ENCODE results near the gene CDH4.
A peak's percentile ranks its signal among the peaks of the same experiment; 100 is the strongest.
"Not testable (repeated sequence)": the region's sequence is repeated elsewhere in the genome, so short reads cannot be mapped to it uniquely, and the experiment has no call there.

The CDH4 gene

DNA sequence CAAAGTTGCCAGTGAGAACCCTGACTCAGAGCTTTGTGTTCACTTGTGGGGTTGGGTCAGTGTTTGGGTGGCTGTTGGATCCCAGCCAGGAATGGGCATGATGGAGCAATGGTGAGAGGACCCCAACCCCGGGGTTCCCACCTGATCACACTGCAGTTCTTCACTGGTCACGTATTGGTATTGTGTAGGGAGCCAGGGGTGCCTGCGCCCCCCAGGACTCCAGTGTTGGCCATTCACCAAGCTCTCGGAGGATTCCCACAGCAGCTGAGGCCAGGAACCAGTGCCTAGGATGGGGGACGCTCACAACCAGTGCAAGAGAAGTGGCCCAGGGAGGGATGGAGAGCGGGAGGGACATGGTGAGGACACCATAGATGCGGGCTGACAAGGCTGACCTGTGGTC lies 207.2 kb downstream of the CDH4 start:
- DNase-seq (ENCODE audit: low read depth), result no peak

DNA sequence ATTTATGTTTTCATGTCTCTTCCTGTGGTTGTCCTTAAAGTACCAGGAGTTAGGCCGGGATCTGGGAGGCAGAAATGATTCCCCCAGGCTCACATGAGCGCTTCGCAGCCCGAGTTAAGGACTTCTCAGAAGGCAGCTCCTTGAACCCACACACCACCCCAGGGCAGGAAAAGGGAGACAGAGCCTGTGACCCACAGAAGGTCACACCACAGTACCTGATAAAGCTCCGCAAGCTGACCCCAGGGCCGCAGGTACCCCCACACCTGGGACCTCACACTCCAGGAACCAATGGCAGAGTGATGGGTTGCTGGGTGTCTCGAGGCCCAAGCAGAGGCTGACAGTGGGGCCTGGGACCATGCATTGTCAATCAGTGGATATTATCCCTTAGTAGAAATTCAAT lies 207.6 kb downstream of the CDH4 start:
- no peak for DNase-seq (ENCODE audit: low read depth)

GRCh38 chr20:61460261-61461052 lies 208.4 kb downstream of the CDH4 start:
- no peak for DNase-seq (ENCODE audit: low read depth)

DNA sequence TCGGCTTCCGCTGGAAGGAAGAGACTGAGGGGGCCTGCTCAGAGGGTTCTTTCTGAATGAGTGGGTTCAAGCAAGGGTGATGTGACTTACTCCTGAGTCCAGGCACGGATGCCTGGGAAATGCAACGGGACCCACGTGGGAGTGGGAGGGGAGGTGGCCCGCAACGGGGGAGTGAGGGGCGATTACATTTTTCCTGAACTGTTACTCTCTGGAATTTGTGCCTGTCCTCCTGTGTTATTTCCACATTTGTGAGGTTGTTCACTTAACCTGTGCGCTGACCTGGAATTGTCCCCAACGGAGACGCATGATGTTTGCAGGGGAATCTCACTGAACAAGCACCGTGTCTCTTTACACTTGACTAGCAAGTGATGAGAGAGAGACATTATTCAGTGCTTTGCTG lies 209.4 kb downstream of the CDH4 start:
- DNase-seq (ENCODE audit: low read depth), result no peak

DNA sequence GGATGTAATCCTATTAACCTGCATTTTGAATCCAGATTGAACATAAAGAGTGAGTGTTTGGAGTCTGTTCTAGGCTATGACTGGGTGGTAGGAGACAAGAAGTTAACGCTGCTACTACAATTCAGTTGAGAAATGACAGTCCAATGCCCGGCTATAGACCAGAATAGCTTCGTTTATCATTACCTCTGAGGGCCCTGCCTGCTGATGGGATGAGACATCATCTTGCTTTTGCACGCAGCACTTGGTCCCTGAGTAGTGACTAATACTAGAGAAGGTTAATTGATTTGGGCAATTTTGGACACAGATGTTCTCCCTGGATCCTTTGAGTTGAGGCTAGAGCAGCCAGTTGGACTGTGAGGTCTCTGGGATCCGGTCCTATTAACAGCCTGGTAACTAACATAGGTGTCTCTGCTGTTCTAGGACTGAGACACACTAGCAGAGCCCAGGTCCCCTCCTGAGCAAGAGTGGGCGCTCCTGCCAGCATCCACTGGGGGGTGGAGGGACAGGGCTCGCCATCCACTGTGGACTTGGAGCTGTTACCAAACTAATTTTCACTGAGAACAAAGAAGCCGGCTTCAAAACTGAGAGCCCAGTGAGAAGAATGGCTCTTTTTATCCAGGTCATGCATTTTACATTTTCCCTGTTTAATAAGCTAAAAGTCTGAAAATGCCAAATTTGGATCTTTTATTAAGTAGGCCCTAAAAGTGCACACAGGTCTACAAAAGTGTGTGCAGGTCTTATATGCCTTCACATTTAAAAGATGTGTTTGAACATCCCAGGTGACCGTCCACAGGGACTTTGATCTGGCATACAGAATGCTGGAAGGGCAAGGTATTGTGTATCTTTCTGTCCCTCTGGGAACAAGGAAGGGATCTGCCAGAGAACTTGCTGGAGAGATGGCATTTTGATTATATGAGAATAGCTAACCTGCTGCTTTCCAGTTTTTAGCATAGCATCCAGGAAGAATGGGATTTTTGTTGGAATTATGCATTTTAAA lies 212.5 kb downstream of the CDH4 start:
- DNase-seq (ENCODE audit: low read depth), result no peak

DNA sequence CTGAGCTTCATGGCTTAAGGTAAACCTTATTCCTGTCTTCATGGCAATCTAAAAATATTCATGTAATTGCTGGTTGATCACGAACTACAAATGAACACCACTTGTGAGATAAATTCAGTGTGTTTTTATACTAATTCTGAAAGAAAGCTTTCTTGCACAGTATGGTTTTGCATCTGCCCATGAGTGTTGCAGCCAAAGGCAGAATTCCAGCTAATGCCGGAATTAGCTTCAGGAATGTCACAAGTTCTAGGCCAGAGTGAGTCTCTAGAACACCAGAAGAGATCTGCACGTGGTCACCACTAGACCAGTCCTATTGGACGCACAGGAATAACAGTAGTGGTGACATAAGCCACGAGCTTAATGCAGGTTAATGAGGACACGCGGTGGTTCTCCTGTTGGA lies 223.7 kb downstream of the CDH4 start:
- no peak for DNase-seq (ENCODE audit: low read depth)

GRCh38 chr20:61476956-61477355 lies 224.9 kb downstream of the CDH4 start:
- DNase-seq (ENCODE audit: low read depth), result no peak

- no peak for DNase-seq (ENCODE audit: low read depth)
Measured at GRCh38 chr20:61477451-61477861, 225.4 kb downstream of the CDH4 start.

- no peak for DNase-seq (ENCODE audit: low read depth)
Measured at GRCh38 chr20:61478094-61478493, 226.0 kb downstream of the CDH4 start.

- no peak for DNase-seq (ENCODE audit: low read depth)
Measured at GRCh38 chr20:61478611-61479305, 226.7 kb downstream of the CDH4 start.

GRCh38 chr20:61479433-61479832 lies 227.4 kb downstream of the CDH4 start:
- DNase-seq (ENCODE audit: low read depth), result not testable (repeated sequence)

DNA sequence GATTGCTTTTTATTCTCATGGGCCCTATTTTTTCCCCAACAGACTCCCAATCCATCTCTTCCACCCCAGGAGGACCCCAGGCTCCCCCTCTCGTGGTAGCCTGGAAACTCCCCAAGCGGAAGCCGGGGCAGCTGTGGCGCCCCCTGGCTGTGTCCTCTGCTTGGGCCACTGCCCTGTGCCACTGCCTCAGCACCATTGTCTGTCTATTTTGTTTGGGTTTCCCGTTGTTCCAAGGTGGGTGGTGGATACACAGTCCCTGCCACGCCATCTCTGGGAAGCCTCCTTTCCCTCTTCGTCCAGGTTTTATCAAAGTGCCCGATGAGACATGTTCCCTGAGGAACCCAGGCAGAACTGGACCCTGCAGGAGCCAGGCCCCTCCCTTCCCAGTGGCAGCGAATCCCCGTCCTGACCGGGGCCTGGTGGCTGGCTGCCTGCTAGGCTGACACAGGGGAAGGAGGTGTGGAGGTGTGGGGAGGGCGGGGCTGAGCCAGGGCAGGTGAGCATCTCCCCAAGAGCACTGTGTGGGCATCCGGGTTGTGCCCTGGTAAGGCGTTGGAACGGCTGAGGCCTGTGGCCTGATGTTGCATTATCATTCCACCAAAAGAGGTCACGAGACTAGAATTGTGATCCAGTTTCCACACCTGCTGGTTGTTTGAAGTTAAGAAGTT lies 228.2 kb downstream of the CDH4 start:
- DNase-seq (ENCODE audit: low read depth), result no peak

DNA sequence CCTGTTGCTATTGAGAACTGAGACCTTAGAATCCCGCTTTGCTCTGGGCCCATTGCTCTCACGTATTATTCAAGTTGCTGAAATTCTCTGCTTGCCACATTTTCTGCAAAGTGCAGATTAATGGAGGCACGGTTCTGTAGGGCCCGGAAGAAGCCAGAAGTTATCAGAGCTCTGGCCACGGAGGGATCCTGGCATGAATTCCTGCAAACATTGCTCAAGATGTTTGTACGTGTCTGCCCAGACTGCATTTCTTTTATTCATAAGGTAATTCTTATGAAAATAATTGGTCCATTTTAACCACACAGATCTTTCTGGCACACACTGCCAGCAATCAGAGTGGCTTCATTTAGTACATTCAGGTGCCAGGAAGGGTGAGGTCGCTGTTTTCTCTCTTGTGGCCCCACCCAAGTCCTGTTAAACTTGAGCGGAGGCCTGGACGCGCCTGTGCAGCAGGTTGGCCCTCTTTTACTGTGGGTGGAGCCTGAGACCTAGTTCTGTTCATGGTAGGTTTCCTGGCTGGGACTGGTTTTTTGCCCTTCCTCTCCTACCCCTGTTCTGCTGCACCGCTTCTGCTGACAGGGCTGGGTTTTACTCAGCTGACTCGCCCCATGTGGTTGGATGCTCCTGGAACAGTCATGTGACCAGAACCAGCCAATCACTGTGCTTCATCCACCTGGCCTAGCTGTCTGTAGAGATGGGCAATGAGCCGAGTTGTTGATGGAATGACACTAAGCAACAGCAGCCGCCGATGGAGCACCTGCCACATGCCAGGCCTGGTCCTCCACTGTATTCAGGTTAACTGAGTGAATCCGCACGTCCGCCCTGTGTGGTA lies 230.2 kb downstream of the CDH4 start:
- DNase-seq (ENCODE audit: low read depth), result no peak

- DNase-seq (ENCODE audit: low read depth), result no peak
Measured at GRCh38 chr20:61482901-61483300, 230.8 kb downstream of the CDH4 start.

- DNase-seq (ENCODE audit: low read depth), result no peak
Measured at GRCh38 chr20:61483336-61484067, 231.4 kb downstream of the CDH4 start.

DNA sequence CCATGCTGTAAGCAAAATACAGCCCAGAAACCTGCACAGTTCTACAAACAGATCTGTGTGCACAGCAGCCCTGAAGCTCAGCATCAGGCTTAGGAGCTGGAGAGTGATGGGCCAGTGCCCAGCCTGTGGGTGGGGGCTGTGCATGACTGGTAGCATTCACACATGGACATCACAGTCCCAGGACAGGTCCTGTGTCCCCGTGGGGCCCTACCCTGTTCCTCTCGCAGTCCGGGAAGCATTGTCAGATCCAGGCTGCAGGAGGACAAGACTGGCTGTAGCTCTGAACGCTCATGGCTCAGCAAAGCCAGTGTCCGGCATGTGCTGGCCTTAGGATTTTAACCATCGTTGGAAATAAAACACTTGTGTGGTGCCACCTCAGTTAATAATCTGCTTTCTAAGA lies 234.1 kb downstream of the CDH4 start:
- DNase-seq (ENCODE audit: low read depth), result no peak

DNA sequence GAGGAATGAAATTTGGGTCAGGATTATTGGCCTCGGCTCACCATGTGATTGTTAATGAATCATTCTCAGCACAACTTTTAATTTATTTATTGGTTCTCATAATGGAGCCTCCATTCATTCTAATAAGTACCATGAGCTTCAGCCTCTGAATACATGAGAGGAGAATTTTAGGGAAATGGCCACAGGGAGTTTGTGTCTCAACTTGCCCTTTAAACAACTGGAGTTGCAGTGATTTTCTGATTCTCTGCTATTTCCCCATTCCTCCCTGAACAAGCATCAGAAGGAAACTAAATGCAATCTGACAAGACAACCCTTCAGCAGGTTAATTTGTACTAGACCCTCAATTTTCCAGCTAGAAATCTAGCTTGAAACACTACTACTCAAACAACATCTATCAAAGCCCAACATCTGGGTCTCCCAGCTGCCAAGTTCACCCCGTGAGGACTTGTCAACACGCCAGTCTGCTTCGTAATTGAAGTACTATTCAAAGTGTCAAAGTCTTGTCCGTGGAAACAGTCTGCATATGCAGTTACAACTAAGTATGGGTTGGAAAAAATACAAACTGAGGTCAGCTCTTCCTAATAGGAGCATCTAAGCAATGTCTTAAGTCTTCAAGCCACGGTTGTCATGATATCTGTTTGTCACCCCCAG lies 235.4 kb downstream of the CDH4 start:
- DNase-seq (ENCODE audit: low read depth), result peak; percentile 27

DNA sequence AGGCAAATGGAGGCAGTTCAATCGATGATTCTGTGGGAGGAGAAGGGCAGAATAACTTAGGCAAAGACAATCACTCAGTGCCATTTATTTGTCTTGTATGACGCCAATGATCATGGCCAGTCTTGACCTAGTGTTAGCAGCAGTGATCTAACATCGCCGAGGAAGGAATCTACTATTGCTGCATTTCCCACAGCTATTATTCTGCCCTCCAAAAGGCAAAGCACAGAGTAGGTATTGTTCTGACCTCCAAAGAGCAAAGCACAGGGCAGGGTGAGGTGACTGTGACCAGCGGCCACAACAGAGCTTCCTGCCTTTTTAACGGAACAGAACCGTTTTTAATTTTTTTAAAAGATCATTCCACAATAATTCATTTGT lies 235.9 kb downstream of the CDH4 start:
- DNase-seq (ENCODE audit: low read depth), result no peak

- DNase-seq (ENCODE audit: low read depth), result no peak
Measured at GRCh38 chr20:61490721-61491120, 238.7 kb downstream of the CDH4 start.

GRCh38 chr20:61492065-61492464 lies 240.0 kb downstream of the CDH4 start:
- DNase-seq (ENCODE audit: low read depth), result no peak

Data from fibroblast of the conjunctiva (primary cell).